ENCODE results near the gene CLC. TPM values are rescaled to one million over a fixed set of nuclear protein-coding genes. Genes with fewer than 3 reads are reported as not detected.

CLC gene
- total RNA-seq, 1 donor from 2014 or later, result not detected

DNA sequence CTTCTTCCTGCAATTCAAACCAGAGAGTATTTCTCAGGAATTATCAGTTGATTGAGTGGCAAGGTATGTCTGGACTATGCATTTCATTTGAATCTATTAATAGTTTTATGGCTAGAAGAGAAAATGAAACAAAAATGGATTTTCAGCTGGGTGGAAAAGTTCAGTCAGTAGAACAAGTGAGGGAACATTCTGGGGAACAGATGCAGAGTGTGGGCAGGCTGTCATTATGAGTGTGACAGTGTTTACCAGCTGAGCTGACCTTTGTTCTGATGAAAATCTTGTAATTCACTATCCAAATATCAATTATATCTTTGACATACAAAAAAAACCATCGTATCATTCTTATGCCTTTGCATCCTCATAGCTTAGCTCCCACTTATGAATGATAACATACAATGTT is 2.6 kb upstream of the CLC start:
- H3K36me3 Mint-ChIP-seq (ENCODE audit: low read depth), result no peaks in the 10 kb centered on the region
- TF ChIP-seq, protein P1, sequence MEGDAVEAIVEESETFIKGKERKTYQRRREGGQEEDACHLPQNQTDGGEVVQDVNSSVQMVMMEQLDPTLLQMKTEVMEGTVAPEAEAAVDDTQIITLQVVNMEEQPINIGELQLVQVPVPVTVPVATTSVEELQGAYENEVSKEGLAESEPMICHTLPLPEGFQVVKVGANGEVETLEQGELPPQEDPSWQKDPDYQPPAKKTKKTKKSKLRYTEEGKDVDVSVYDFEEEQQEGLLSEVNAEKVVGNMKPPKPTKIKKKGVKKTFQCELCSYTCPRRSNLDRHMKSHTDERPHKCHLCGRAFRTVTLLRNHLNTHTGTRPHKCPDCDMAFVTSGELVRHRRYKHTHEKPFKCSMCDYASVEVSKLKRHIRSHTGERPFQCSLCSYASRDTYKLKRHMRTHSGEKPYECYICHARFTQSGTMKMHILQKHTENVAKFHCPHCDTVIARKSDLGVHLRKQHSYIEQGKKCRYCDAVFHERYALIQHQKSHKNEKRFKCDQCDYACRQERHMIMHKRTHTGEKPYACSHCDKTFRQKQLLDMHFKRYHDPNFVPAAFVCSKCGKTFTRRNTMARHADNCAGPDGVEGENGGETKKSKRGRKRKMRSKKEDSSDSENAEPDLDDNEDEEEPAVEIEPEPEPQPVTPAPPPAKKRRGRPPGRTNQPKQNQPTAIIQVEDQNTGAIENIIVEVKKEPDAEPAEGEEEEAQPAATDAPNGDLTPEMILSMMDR (conservative IDR thresholded peaks at IDR 0.05), result no peak
- H3K27ac Mint-ChIP-seq (ENCODE audit: unreplicated experiment), result no peak overlapping the region
- peaks cover 77% of the 10 kb centered on the region for H3K27me3 Mint-ChIP-seq (ENCODE audit: low read depth)
- H3K4me3 Mint-ChIP-seq, result no peak overlapping the region
- H3K9me3 Mint-ChIP-seq, result no peaks in the 10 kb centered on the region
- DNase-seq (ENCODE audit: low read depth, low spot score), result no peak
- peaks cover 7% of the 10 kb centered on the region for H3K4me1 Mint-ChIP-seq

DNA sequence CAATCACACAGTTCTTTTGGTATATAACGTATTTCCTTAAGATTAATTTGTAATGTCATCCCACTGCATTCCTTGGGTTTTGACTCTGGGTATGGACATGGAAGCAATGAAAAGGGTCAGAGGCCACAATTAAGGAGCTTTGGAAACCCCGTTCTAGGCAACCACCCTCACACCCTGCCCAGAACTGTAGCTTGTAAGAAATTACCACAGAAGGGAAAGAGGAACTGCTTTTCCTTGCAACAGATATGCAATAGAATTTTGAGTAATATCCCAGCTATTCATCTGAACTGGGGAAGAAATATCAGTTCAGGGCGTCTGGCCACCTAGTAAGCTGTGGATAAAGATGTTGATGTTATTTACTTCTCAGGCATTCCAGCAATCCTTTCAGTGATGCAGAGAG is 985 bp upstream of the CLC start:
- no peak overlapping the region for H3K4me3 Mint-ChIP-seq
- H3K27me3 Mint-ChIP-seq (ENCODE audit: low read depth), result peaks cover 72% of the 10 kb centered on the region
- TF ChIP-seq, protein P1 (conservative IDR thresholded peaks at IDR 0.05), result no peak
- peaks cover 7% of the 10 kb centered on the region for H3K4me1 Mint-ChIP-seq
- no peak for DNase-seq (ENCODE audit: low read depth, low spot score)
- H3K36me3 Mint-ChIP-seq (ENCODE audit: low read depth), result no peaks in the 10 kb centered on the region
- H3K9me3 Mint-ChIP-seq, result no peaks in the 10 kb centered on the region
- no peak overlapping the region for H3K27ac Mint-ChIP-seq (ENCODE audit: unreplicated experiment)

DNA sequence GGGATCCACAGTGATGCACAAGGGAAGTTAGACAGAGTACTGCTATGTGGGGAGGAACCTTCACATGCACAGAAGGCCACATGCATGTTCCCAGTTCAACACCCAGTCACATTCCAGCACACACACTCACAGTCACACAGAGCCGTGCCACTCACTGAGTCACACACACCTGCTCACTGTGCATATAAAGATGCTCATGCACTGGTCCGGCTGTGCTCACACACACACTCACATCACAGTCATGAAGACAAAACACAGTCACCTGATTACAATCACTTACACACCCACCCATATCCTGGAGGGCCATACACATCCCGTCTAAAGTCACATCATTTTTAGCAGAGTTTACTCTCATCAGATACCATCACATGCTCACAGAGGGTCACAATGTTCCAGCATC is 478 bp downstream of the CLC start:
- TF ChIP-seq, protein P1 (conservative IDR thresholded peaks at IDR 0.05), result no peak
- Mint-ChIP-seq H3K9me3 (peaks cover 5% of the 10 kb centered on the region), H3K27me3 (ENCODE audit: low read depth) (peaks cover 61% of the 10 kb centered on the region), H3K4me1 (peaks cover 7% of the 10 kb centered on the region), H3K27ac (ENCODE audit: unreplicated experiment) (no peak overlapping the region), H3K4me3 (no peak overlapping the region), H3K36me3 (ENCODE audit: low read depth) (no peaks in the 10 kb centered on the region)
- no peak for DNase-seq (ENCODE audit: low read depth, low spot score)

DNA sequence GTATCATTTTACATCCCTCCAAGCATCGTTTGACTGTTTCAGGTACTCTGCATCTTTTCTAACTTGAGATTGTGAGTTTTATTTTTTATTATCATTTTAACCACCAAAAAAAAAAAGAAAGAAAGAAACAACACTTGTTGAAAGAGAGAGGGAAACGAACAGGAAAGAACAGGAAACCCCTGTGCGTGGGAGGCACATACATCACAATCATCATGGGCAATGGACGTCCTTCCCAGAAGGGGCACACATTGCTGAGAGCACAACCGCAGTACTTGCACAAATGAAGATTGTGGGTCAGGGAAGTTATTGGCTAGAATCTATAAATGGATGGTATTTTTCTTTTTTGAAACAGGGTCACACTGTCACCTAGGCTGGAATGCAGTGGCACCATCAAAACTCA is 1.7 kb downstream of the CLC start:
- Mint-ChIP-seq H3K27me3 (ENCODE audit: low read depth) (peaks cover 55% of the 10 kb centered on the region), H3K27ac (ENCODE audit: unreplicated experiment) (no peak overlapping the region), H3K4me1 (peaks cover 7% of the 10 kb centered on the region), H3K4me3 (no peak overlapping the region), H3K36me3 (ENCODE audit: low read depth) (no peaks in the 10 kb centered on the region), H3K9me3 (peaks cover 5% of the 10 kb centered on the region)
- TF ChIP-seq, protein P1 (conservative IDR thresholded peaks at IDR 0.05), result no peak
- DNase-seq (ENCODE audit: low read depth, low spot score), result no peak

DNA sequence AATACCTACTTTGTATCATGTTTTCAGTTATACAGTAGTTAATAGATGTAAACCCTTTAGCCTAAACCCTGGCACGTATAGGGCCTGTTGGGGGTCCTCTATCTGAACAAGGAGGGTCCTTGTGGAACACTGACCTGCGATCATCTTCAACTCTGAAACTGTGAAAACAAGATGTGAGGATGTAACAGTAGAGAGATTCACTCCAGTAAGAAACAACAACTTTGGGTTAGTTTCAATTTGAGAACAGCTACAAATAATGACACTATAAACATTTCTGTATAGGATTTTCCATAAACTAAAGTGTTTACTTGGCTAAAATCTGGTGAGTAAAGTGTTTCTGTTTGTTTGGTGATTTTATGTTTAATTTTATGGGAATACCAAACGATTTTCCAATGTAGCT is 2.1 kb downstream of the CLC start:
- H3K27me3 Mint-ChIP-seq (ENCODE audit: low read depth), result peaks cover 55% of the 10 kb centered on the region
- H3K4me1 Mint-ChIP-seq, result peaks cover 7% of the 10 kb centered on the region
- TF ChIP-seq, protein P1 (conservative IDR thresholded peaks at IDR 0.05), result no peak
- no peaks in the 10 kb centered on the region for H3K36me3 Mint-ChIP-seq (ENCODE audit: low read depth)
- no peak overlapping the region for H3K27ac Mint-ChIP-seq (ENCODE audit: unreplicated experiment)
- peaks cover 5% of the 10 kb centered on the region for H3K9me3 Mint-ChIP-seq
- no peak overlapping the region for H3K4me3 Mint-ChIP-seq
- no peak for DNase-seq (ENCODE audit: low read depth, low spot score)

DNA sequence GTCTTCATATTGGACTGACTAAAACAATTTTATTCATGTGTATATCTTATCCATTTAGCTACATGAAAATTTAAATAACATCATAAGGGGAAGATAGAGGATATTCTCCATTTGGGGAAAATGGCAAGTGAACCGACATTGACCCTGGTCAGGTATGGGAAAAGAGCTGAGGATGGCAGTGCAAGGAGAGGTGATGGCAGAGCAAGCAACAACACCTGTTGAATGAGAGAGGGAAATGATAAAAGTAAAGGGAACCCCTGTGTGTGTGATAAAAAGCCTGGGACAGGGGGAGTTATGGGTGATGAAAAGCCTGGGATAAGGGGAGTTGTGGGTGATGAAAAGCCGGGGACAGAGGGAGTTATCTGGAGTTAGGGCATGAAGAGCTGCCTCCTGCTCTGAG is 4.0 kb downstream of the CLC start:
- peaks cover 5% of the 10 kb centered on the region for H3K9me3 Mint-ChIP-seq
- no peak overlapping the region for H3K27ac Mint-ChIP-seq (ENCODE audit: unreplicated experiment)
- DNase-seq (ENCODE audit: low read depth, low spot score), result no peak
- TF ChIP-seq, protein P1 (conservative IDR thresholded peaks at IDR 0.05), result no peak
- no peak overlapping the region for H3K4me3 Mint-ChIP-seq
- peaks cover 53% of the 10 kb centered on the region for H3K27me3 Mint-ChIP-seq (ENCODE audit: low read depth)
- no peaks in the 10 kb centered on the region for H3K36me3 Mint-ChIP-seq (ENCODE audit: low read depth)
- H3K4me1 Mint-ChIP-seq, result no peaks in the 10 kb centered on the region

All from neural crest cell (in vitro differentiated cells).